Measurements from ENCODE around the gene PPARG. TPM values are rescaled to one million over a fixed set of nuclear protein-coding genes. Genes with fewer than 3 reads are reported as not detected.

Gene PPARG
- total and polyA plus RNA-seq, 2 of the 13 experiments (the other 11 are each of a cell fraction or from before 2014, with no cell fraction given), result 13.9 to 58.3 TPM

DNA sequence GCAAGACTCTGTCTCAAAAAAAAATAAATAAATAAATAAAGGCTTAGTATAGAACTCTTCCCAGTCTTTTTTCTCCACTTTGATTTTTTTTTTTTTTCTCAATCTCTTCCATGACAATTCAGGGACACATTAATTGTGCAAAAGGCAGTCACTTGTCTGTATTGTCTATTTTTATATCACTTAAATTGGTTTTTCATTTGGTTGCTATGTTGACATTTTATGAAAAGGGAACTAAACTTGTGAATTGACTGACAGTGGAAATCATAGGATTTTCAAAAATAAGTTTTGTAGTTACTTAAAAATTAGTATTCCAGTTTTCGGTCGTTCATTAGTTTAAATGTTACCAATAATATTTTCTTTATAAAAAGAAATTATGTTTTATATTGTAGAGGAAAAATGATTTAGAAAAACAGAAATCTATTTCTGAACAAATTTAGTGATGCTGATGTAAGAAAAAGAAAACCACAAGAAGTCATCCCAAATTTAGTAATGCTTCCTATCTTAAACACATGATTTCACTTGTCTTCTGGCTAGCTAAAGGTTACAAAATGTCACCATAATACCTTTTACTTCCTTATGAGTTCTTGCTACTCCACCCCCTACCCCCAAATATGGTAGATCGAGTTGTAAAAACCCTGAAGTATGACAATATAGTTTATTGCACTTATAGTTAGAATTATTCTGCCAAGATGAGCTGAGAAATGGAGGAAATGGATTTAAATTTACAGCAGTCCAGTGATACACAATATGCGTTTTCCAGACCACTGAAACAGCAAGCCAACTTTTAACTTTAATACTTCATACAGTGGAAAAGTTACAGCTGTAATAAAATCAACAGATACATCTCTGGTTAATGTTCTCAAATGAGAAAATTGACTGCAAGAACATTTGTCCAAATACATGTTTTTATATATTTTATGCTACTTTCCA, 37.0 kb downstream of the PPARG start:
- H2AFZ ChIP-seq (ENCODE audit: low read length), result no peak overlapping the region
- POLR2A ChIA-PET, result no interaction called here
- in situ Hi-C loops (cut with HindIII; ENCODE audit: extremely low pct_ligation_motif_present, low pct_unique_long_range_greater_than_20kb) (no loop called here), intact Hi-C loops (cut with micrococcal nuclease; ENCODE audit: unreplicated experiment) (no loop called here)
- H3K4me1 ChIP-seq (ENCODE audit: insufficient read depth, low read length), result no peaks in the 10 kb centered on the region
- H3K9me3 ChIP-seq (ENCODE audit: low read length), result no peaks in the 10 kb centered on the region
- peaks cover 0 to 1% of the 10 kb centered on the region in 2 experiments; a peak in 2 of 5 replicates for H3K36me3 ChIP-seq (replicated peaks in 1 of 2; ENCODE audit: control insufficient read depth in 1 of 2, insufficient read depth in 2 of 2, low read length in 2 of 2)
- ATAC-seq, result no peak
- H3K79me2 ChIP-seq (ENCODE audit: insufficient read depth, low read length), result peaks cover 4% of the 10 kb centered on the region
- no peak for FAIRE-seq
- WGBS (ENCODE audit: low lambda C conversion rate), result 95% methylated on average over 4 of the region's 4 CpGs
- no TSS peak for BruUV-seq (replicated peaks)
- CTCF ChIA-PET (ENCODE audit: low intra/inter-chr PET ratio, low total read pairs), result no interaction called here
- H3K27ac ChIP-seq (ENCODE audit: extremely low read length, insufficient read depth, low read length), result no peak overlapping the region
- no peaks in the 10 kb centered on the region for H3K27me3 ChIP-seq (ENCODE audit: control insufficient read depth in 1 of 2, insufficient read depth in 2 of 2, low read length in 2 of 2)
- no peaks in the 10 kb centered on the region; the same call in 1 of the 2 replicates for H4K20me1 ChIP-seq (ENCODE audit: insufficient read depth, low read length)
- H3K4me3 ChIP-seq (replicated peaks in 1 of 3; ENCODE audit: insufficient read depth in 1 of 3, low read depth in 2 of 3, low read length in 3 of 3), result no peak overlapping the region
- no peak overlapping the region for H3K9ac ChIP-seq (ENCODE audit: insufficient read depth, low read depth, low read length)
- DNase-seq (ENCODE audit: low spot score), result no peak
- no peak overlapping the region for H3K4me2 ChIP-seq (ENCODE audit: low read depth, low read length)
- TF ChIP-seq NCOA5 (CRISPR knock-in tag; IDR thresholded peaks at IDR 0.05) (no peak), XBP1 (CRISPR knock-in tag; IDR thresholded peaks at IDR 0.05) (no peak), ZNF652 (CRISPR knock-in tag; IDR thresholded peaks at IDR 0.05; ENCODE audit: borderline replicate concordance, low read depth) (no peak), SRSF9 (IDR thresholded peaks at IDR 0.05; ENCODE audit: borderline replicate concordance, insufficient read depth, low read depth, low read length, poor library complexity, severe bottlenecking) (no peak), TCF7L2 (IDR thresholded peaks at IDR 0.05; ENCODE audit: low read depth, low read length) (no peak), KIAA2018 (CRISPR knock-in tag; IDR thresholded peaks at IDR 0.05; ENCODE audit: borderline replicate concordance) (no peak), ZNF766 (CRISPR knock-in tag; IDR thresholded peaks at IDR 0.05; ENCODE audit: borderline replicate concordance) (no peak), NRL (CRISPR knock-in tag; IDR thresholded peaks at IDR 0.05; ENCODE audit: borderline replicate concordance) (no peak)
- TF ChIP-seq, protein P1, sequence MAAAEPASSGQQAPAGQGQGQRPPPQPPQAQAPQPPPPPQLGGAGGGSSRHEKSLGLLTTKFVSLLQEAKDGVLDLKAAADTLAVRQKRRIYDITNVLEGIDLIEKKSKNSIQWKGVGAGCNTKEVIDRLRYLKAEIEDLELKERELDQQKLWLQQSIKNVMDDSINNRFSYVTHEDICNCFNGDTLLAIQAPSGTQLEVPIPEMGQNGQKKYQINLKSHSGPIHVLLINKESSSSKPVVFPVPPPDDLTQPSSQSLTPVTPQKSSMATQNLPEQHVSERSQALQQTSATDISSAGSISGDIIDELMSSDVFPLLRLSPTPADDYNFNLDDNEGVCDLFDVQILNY (CRISPR knock-in tag; conservative IDR thresholded peaks at IDR 0.05), result no peak
- TF ChIP-seq, protein P2, sequence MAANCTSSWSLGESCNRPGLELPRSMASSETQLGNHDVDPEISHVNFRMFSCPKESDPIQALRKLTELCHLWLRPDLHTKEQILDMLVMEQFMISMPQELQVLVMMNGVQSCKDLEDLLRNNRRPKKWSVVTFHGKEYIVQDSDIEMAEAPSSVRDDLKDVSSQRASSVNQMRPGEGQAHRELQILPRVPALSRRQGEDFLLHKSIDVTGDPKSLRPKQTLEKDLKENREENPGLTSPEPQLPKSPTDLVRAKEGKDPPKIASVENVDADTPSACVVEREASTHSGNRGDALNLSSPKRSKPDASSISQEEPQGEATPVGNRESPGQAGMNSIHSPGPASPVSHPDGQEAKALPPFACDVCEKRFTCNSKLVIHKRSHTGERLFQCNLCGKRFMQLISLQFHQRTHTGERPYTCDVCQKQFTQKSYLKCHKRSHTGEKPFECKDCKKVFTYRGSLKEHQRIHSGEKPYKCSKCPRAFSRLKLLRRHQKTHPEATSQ (CRISPR knock-in tag; IDR thresholded peaks at IDR 0.05; ENCODE audit: borderline replicate concordance), result no peak
- TF ChIP-seq, protein P3, sequence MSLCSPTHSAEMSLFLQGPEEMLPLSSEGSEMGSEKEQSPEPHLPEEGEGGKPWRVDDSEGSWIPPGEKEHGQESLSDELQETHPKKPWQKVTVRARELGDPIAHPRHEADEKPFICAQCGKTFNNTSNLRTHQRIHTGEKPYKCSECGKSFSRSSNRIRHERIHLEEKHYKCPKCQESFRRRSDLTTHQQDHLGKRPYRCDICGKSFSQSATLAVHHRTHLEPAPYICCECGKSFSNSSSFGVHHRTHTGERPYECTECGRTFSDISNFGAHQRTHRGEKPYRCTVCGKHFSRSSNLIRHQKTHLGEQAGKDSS (CRISPR knock-in tag; IDR thresholded peaks at IDR 0.05; ENCODE audit: borderline replicate concordance, low read depth), result no peak

Data from HepG2 (cell line).